ENCODE results near the gene TBC1D22A.
"Not testable (repeated sequence)": the region's sequence is repeated elsewhere in the genome, so short reads cannot be mapped to it uniquely, and the experiment has no call there.

The TBC1D22A gene

DNA sequence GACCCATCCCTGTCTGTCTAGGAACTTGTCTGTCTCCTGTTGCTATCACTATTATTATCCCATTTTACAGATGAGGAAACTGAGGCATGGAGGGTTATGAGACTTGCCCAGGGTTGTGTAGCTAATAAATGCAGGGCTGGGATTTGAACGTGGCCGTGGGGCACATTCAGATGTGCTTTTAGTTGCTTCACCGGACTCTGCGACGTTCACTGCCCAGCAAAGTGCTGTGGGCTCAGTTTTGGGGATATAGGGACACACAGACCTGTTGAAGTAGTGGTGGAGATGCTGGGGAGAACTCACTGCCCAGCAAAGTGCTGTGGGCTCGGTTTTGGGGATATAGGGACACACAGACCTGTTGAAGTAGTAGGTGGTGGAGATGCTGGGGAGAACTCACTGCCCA lies 405.5 kb downstream of the TBC1D22A start:
- DNase-seq (ENCODE audit: low read depth, low spot score), result not testable (repeated sequence)

DNA sequence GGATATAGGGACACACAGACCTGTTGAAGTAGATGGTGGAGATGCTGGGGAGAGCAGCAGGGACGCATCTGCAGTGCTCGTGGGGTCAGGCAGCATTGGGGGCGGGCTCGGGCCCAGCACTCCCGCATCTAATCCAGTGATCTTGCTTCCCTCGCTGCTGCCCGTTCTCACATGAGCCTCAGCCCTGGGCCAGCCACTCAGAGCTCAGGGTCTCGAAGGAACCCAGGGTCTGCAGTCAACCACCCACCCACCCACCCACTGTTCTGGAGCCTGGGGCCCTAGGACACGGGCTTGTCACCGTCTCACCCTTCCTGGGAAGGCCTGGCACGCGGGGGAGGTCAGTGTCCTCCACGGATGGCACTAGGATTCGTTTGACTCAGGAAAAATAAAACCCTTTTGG lies 406.0 kb downstream of the TBC1D22A start:
- DNase-seq (ENCODE audit: low read depth, low spot score), result no peak

GRCh38 chr22:47168900-47169800 lies 406.7 kb downstream of the TBC1D22A start:
- DNase-seq (ENCODE audit: low read depth, low spot score), result no peak

DNA sequence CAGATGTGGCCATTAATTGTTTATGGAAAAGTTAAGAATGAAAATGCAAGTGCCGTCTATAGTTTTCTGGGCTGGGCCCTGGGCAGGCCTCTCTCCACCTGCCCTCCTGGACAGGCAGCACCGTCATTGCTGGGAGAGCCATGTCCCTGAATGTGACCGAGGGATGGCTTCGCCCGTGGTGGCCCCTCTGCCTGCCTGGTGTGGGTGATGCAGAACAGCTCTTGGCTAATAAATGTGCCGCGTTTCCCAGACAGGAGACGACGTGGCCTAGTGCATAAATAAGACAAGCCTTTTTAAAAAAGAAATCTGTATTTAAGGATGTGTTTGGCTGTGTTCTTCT lies 407.3 kb downstream of the TBC1D22A start:
- DNase-seq (ENCODE audit: low read depth, low spot score), result no peak

GRCh38 chr22:47170511-47171440 lies 408.3 kb downstream of the TBC1D22A start:
- DNase-seq (ENCODE audit: low read depth, low spot score), result not testable (repeated sequence)

GRCh38 chr22:47171441-47172221 lies 409.2 kb downstream of the TBC1D22A start:
- no peak for DNase-seq (ENCODE audit: low read depth, low spot score)

- DNase-seq (ENCODE audit: low read depth, low spot score), result no peak
Observed at GRCh38 chr22:47172771-47173534, 410.5 kb downstream of the TBC1D22A start.

DNA sequence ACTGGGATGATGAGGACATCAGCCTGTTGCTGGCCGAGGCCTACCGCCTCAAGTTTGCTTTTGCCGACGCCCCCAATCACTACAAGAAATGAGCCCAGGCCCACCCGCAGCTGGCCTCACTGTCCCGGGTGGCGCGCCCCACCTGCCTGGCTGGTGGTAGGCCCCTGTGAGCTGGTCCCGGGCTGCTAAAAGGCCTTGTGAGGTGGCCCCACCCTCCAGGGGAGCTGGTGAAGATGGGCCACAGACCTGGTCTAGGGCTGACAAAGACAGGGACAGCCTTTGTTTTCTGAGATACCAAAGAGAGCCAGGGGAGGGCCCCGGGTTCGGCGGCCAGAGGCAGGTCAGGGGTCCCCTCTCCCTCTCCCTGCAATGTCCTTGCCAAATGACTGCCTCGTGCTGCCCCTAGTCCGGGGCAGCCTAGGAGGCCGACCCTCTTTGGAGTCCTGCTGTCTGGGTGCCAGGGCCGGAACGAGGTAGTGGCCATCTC lies 411.1 kb downstream of the TBC1D22A start:
- DNase-seq (ENCODE audit: low read depth, low spot score), result no peak

GRCh38 chr22:47174096-47174495 lies 411.6 kb downstream of the TBC1D22A start:
- no peak for DNase-seq (ENCODE audit: low read depth, low spot score)

DNA sequence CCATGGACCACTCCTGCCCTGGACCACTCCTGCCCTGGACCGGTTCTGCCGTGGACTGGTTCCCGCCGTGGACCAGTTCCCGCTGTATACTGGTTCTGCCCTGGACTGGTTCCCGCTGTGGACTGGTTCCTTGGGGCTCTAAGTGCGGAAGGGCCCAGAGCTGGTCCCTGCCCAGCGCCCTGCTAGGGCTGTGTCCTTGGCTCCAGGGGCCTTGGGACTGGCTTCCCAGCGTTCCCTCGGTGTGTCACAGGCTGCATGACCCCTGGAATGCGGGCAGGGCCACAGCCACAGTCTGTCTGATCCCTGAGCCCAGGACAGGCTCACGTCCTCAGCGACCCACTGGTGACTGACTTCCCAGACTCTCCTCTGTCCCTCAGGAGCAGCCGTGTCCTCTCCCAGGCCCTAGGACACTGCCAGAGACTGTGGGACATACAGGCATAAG lies 412.2 kb downstream of the TBC1D22A start:
- no peak for DNase-seq (ENCODE audit: low read depth, low spot score)

DNA sequence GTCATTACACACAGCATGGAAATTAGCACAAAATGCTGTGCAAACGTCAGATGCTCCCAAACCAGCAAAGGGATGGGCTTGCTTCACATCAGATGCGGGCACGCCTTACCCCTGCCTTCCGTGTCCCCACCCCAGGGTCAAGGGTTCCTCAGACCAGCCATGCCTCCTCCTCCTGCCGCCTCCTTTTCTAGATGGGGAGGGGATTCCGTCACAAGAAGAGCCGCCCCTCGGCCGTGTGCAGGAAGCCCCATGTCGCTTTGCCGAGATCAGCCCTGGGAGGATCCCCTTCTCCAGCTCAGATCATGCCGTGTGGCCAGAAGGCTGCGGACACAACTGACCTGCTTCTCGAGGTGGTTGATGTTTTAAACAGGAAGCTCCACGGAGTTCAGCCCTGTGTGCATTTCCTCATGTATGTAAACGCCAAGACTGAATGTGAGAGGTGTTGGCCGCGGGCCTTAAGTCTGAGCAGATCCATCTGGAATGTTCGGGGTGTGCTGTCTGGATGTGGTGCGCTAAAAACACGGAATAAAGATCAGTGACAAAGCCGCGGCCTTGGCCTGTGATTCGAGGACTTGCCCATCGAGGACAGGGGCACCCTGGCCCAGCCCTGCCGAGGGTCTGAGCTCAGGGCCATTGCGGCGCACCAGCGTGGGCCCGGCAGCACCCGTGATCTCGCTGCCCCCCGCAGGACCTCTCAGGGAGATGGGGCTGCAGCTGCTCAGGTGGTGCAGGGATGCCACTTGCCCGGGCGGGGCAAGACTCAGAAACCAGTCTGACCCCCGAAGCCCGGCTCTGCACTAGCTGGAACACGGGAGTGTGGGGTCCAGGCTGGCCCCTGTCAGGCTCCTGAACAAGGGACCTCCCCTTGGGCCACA lies 412.9 kb downstream of the TBC1D22A start:
- no peak for DNase-seq (ENCODE audit: low read depth, low spot score)

DNA sequence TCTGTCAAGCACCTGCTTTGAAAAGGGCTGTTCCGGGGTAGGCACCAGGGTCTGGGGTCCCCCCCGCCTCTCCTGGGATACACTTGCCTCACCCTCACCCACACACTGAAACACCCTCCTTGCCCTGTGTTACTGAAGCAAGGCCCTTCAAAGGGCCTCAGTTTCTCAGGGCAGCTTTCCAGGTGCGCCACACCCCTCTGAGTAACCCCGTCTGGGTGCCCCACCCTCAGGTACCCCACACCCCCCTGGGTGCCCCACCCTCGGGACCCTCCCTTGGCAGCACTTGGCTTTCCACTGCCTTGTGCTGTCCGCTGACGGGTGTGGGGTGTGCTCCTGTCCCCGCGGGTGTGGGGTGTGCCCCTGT lies 413.6 kb downstream of the TBC1D22A start:
- no peak for DNase-seq (ENCODE audit: low read depth, low spot score)

GRCh38 chr22:47176573-47177333 lies 414.3 kb downstream of the TBC1D22A start:
- no peak for DNase-seq (ENCODE audit: low read depth, low spot score)

DNA sequence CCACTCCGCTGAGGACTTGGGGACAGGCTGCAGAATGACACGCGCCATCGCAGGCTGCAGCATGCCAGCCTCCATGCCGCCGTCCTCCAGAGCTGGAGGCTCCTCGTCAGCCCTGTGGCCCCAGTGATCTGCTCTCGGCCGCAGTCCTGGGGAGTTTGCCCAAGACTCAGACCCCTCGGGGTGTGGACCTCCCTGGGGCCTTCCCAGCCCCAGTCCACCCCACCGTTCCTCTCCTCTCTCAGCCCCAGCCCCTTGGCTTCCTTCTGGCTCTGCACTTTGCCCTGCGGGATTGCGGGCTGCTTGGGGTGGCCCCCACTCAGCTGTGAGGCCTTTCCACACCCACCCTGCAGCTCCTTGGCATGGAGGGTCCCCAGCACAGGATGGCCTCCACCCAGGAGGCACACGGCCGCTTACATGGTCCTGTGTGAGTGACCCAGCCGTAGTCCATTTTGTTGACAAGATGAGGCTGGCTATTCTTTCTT lies 414.9 kb downstream of the TBC1D22A start:
- no peak for DNase-seq (ENCODE audit: low read depth, low spot score)

- DNase-seq (ENCODE audit: low read depth, low spot score), result no peak
Observed at GRCh38 chr22:47178339-47178738, 415.9 kb downstream of the TBC1D22A start.

DNA sequence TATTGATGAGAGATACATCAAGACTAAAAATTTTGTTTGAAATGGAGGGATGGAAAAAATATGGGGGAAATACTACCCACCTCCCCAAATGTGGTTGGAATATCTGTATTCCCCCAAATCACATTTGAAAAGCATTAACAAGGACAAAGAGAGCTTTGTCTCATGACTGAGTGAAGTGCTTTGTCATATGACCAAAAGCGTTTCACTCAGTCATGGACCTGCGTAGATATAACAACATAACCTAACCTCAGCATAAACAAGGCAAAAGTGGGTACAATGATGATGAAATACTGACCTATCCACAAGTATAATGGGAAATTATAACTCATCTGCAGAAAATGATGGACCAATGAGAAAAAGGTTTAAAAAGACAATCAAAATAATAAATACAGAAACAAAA lies 418.3 kb downstream of the TBC1D22A start:
- DNase-seq (ENCODE audit: low read depth, low spot score), result no peak

- no peak for DNase-seq (ENCODE audit: low read depth, low spot score)
Observed at GRCh38 chr22:47187176-47187957, 424.9 kb downstream of the TBC1D22A start.
